GM23248 (cell line): ENCODE measurements around the gene ZFYVE19. TPM values are rescaled to one million over a fixed set of nuclear protein-coding genes. Genes with fewer than 3 reads are reported as not detected.

Source experiments
- DNase-seq: peaks from one replicate; pipeline ENCODE4 v3.0.0-alpha.2; 2015
- H2AFZ ChIP-seq: fragments of 200-600 bp; sonication (generic); 2 replicates; pipeline ENCODE4 v1.6.1; 2016; ENCODE audit warnings: antibody characterized with exemption
- H3F3A ChIP-seq: fragments of 200-600 bp; sonication (generic); 2 replicates; pipeline ENCODE4 v1.6.1; 2016; ENCODE audit warnings: mild to moderate bottlenecking, antibody characterized with exemption, mixed run types; ENCODE audit not compliant: insufficient read depth
- H3K27ac ChIP-seq: fragments of 200-600 bp; sonication (generic); 2 replicates; pipeline ENCODE4 v1.5.1; 2016; ENCODE audit warnings: mild to moderate bottlenecking
- H3K27me3 ChIP-seq: fragments of 200-600 bp; sonication (generic); replicated peaks from 2 replicates; pipeline ENCODE4 v1.6.1; 2016; ENCODE audit warnings: mild to moderate bottlenecking; ENCODE audit not compliant: insufficient read depth
- H3K36me3 ChIP-seq: fragments of 200-600 bp; sonication (generic); 2 replicates; pipeline ENCODE4 v1.6.1; 2016; ENCODE audit warnings: low read depth, mild to moderate bottlenecking
- H3K4me1 ChIP-seq: fragments of 200-600 bp; sonication (generic); 2 replicates; pipeline ENCODE4 v1.6.1; 2016; ENCODE audit warnings: mild to moderate bottlenecking; ENCODE audit not compliant: insufficient read depth
- H3K4me2 ChIP-seq: fragments of 200-600 bp; sonication (generic); one replicate; pipeline ENCODE4 v1.6.1; 2016; ENCODE audit warnings: mild to moderate bottlenecking; ENCODE audit not compliant: unreplicated experiment
- H3K4me3 ChIP-seq: fragments of 200-600 bp; sonication (generic); 2 replicates; pipeline ENCODE4 v1.5.1; 2016; ENCODE audit warnings: mild to moderate bottlenecking
- H3K79me2 ChIP-seq: fragments of 200-600 bp; sonication (generic); 2 replicates; pipeline ENCODE4 v1.6.1; 2016; ENCODE audit warnings: mild to moderate bottlenecking; ENCODE audit not compliant: insufficient read depth
- H3K9ac ChIP-seq: fragments of 200-600 bp; sonication (generic); 2 replicates; pipeline ENCODE4 v1.6.1; 2016; ENCODE audit warnings: mild to moderate bottlenecking
- H3K9me2 ChIP-seq: fragments of 200-600 bp; sonication (generic); 2 replicates; pipeline ENCODE4 v1.6.1; 2016; ENCODE audit warnings: mixed run types, mild to moderate bottlenecking, moderate library complexity; ENCODE audit not compliant: insufficient read depth
- H3K9me3 ChIP-seq: fragments of 200-600 bp; sonication (generic); one replicate; pipeline ENCODE4 v1.6.1; 2017; ENCODE audit warnings: low read depth
- H4K20me1 ChIP-seq: fragments of 200-600 bp; sonication (generic); 2 replicates; pipeline ENCODE4 v1.6.0; 2016; ENCODE audit not compliant: insufficient read depth
- EZH2 ChIP-seq: fragments of 200-600 bp; sonication (generic); IDR thresholded peaks from 2 replicates; pipeline ENCODE4 v1.6.1; 2018; ENCODE audit warnings: antibody characterized with exemption, mild to moderate bottlenecking; ENCODE audit not compliant: insufficient read depth, poor library complexity, severe bottlenecking
- EZH2phosphoT487 ChIP-seq: fragments of 200-600 bp; sonication (generic); IDR thresholded peaks from 2 replicates; pipeline ENCODE4 v1.6.1; 2018; ENCODE audit warnings: antibody characterized with exemption, moderate library complexity, mild to moderate bottlenecking, low read depth; ENCODE audit not compliant: insufficient read depth
- WGBS, 2 experiments: methylation state at CpG; one replicate each; pipeline ENCODE4 v1.1.6; 2015 to 2017; ENCODE audit warnings: low lambda C conversion rate in 2 of 2, low coverage in 1 of 2; ENCODE audit errors: missing lambda C conversion rate in 2 of 2; 5-methylcytosine and 5-hydroxymethylcytosine counted together
- in situ Hi-C: fragments of 300-500 bp; cut with MboI; formaldehyde crosslinking; loops from 2 replicates; pipeline ENCODE4 v1.15.0; 2020
- polyA plus RNA-seq: library from polyadenylated mRNA; unstranded; fragments of >200 nt; fragmentation: Nextera tagmentation; extraction: Ambion mirVana; gene quantifications from 2 replicates; pipeline ENCODE4 v1.2.1, GENCODE V29; 2016
- total RNA-seq: library from RNA; depleted of rRNA; stranded (reverse); fragments of >200 nt; shearing (Covaris generic); gene quantifications from 2 replicates; pipeline ENCODE4 v1.2.3, GENCODE V29; 2014

The ZFYVE19 gene
- total and polyA plus RNA-seq, 2 experiments from 2014 or later = 15.0 to 33.5 TPM

DNA sequence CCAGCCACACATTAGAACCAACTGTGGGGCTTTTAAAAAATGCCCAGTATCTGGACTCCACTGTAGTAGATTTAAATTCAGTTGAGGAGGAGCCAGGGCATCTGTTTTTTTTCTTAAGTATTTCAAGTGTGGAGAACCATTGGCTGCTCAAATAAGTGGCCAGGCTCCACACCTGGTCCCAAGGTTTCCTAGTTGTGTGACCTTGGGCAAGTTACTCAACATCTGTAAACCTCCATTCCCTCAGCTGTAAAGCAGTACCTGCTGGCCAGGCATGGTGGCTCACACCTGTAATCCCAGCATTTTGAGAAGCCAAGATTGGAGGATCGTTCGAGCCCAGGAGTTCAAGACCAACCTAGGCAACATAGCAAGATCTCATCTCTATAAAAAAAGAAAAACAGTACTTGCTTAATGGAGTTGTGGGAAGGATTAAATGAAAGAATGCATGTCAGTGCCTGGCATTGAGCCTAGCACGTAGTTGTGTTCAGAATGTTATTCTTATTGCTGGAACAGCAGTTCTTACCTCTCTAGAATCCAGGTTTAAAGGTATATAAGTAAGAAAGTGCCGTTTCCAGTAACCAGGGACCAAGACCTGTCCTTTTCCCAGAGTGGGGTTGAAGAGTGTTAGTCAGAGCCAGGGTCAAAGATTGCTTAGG, 19.7 kb downstream of the ZFYVE19 start:
- Histone ChIP-seq H3K27ac (no peak overlapping the region), H3K4me2 (no peak overlapping the region), H3K9ac (no peak overlapping the region), H3K9me2 (no peaks in the 10 kb centered on the region), H3K4me3 (no peak overlapping the region), H3K36me3 (no peaks in the 10 kb centered on the region), H3K27me3 (peaks cover 13% of the 10 kb centered on the region), H4K20me1 (no peaks in the 10 kb centered on the region), H3K9me3 (no peaks in the 10 kb centered on the region), H2AFZ (no peak overlapping the region), H3K4me1 (no peaks in the 10 kb centered on the region), H3K79me2 (no peaks in the 10 kb centered on the region), H3F3A (no peaks in the 10 kb centered on the region)
- TF ChIP-seq EZH2 (no peak), EZH2phosphoT487 (no peak)
- in situ Hi-C loops = no loop called here
- DNase-seq = no peak
- WGBS, 2 experiments = 46 to 50% methylated on average over 4 of the region's 4 CpGs

- no peaks in the 10 kb centered on the region for H3F3A ChIP-seq
- H3K27ac ChIP-seq = no peak within 1 kb of the TSS
- no peaks in the 10 kb centered on the region for H3K9me2 ChIP-seq
- no peak within 1 kb of the TSS for H3K9ac ChIP-seq
- H3K4me1 ChIP-seq = no peaks in the 10 kb centered on the region
- H3K9me3 ChIP-seq = no peaks in the 10 kb centered on the region
- no peaks in the 10 kb centered on the region for H3K36me3 ChIP-seq
- in situ Hi-C loops = no loop called here
- no peak within 1 kb of the TSS for H3K4me3 ChIP-seq
- H3K27me3 ChIP-seq = peaks cover 13% of the 10 kb centered on the region
- H2AFZ ChIP-seq = no peak within 1 kb of the TSS
- H3K79me2 ChIP-seq = no peaks in the 10 kb centered on the region
- TF ChIP-seq EZH2phosphoT487 (no peak), EZH2 (no peak)
- H4K20me1 ChIP-seq = no peaks in the 10 kb centered on the region
- DNase-seq = no peak
- no peak within 1 kb of the TSS for H3K4me2 ChIP-seq
- 61 to 66% methylated on average over 6 of the region's 6 CpGs for WGBS, 2 experiments
Measured at GRCh38 chr15:40828447-40829036, 21.7 kb downstream of the ZFYVE19 start, which contains the start of gene PPP1R14D. PPP1R14D (minus strand) TSS chr15:40828708; CDS start chr15:40828641, 67 bp downstream.

- H3K27ac ChIP-seq = no peak overlapping the region
- H3K79me2 ChIP-seq = no peaks in the 10 kb centered on the region
- no peaks in the 10 kb centered on the region for H3K9me3 ChIP-seq
- WGBS, 2 experiments = 61 to 63% methylated on average over 7 of the region's 7 CpGs
- H3K36me3 ChIP-seq = no peaks in the 10 kb centered on the region
- H3K4me3 ChIP-seq = no peak overlapping the region
- H3F3A ChIP-seq = no peaks in the 10 kb centered on the region
- no peaks in the 10 kb centered on the region for H4K20me1 ChIP-seq
- TF ChIP-seq EZH2 (no peak), EZH2phosphoT487 (no peak)
- H3K27me3 ChIP-seq = peaks cover 13% of the 10 kb centered on the region
- no peak for DNase-seq
- no peak overlapping the region for H2AFZ ChIP-seq
- H3K9ac ChIP-seq = no peak overlapping the region
- in situ Hi-C loops = no loop called here
- no peaks in the 10 kb centered on the region for H3K9me2 ChIP-seq
- H3K4me1 ChIP-seq = no peaks in the 10 kb centered on the region
- no peak overlapping the region for H3K4me2 ChIP-seq
Measured at GRCh38 chr15:40829115-40829514, 22.2 kb downstream of the ZFYVE19 start.

- H3K36me3 ChIP-seq = no peaks in the 10 kb centered on the region
- H3K4me1 ChIP-seq = no peaks in the 10 kb centered on the region
- no peak overlapping the region for H3K27ac ChIP-seq
- H3K9me3 ChIP-seq = no peaks in the 10 kb centered on the region
- H3K9ac ChIP-seq = no peak overlapping the region
- in situ Hi-C loops = no loop called here
- no peaks in the 10 kb centered on the region for H3K79me2 ChIP-seq
- no peaks in the 10 kb centered on the region for H3K9me2 ChIP-seq
- H3K27me3 ChIP-seq = peaks cover 13% of the 10 kb centered on the region
- H3F3A ChIP-seq = peaks cover 3% of the 10 kb centered on the region; the same call in 1 of the 2 replicates
- H3K4me3 ChIP-seq = no peak overlapping the region
- DNase-seq = no peak
- H3K4me2 ChIP-seq = no peak overlapping the region
- TF ChIP-seq EZH2phosphoT487 (no peak), EZH2 (no peak)
- no peaks in the 10 kb centered on the region for H4K20me1 ChIP-seq
- no peak overlapping the region for H2AFZ ChIP-seq
- 60 to 65% methylated on average over 2 of the region's 2 CpGs for WGBS, 2 experiments
Measured at GRCh38 chr15:40830884-40831283, 24.0 kb downstream of the ZFYVE19 start.
